A549 treated with dexamethasone at 1 μM for 4 hours (cell line): ENCODE results near the gene SPATA6. TPM values are rescaled to one million over a fixed set of nuclear protein-coding genes. Genes with fewer than 3 reads are reported as not detected.

ENCODE experiments used
- total RNA-seq: library from RNA; stranded (reverse); fragments of 200-300 nt; extraction: Qiagen RNA extraction; gene quantifications from 5 replicates; pipeline ENCODE4 v1.2.3, GENCODE V29; 2022

Gene SPATA6
- total RNA-seq = 1.1 to 2.5 TPM (median 2.1 TPM) in 5 replicates

DNA sequence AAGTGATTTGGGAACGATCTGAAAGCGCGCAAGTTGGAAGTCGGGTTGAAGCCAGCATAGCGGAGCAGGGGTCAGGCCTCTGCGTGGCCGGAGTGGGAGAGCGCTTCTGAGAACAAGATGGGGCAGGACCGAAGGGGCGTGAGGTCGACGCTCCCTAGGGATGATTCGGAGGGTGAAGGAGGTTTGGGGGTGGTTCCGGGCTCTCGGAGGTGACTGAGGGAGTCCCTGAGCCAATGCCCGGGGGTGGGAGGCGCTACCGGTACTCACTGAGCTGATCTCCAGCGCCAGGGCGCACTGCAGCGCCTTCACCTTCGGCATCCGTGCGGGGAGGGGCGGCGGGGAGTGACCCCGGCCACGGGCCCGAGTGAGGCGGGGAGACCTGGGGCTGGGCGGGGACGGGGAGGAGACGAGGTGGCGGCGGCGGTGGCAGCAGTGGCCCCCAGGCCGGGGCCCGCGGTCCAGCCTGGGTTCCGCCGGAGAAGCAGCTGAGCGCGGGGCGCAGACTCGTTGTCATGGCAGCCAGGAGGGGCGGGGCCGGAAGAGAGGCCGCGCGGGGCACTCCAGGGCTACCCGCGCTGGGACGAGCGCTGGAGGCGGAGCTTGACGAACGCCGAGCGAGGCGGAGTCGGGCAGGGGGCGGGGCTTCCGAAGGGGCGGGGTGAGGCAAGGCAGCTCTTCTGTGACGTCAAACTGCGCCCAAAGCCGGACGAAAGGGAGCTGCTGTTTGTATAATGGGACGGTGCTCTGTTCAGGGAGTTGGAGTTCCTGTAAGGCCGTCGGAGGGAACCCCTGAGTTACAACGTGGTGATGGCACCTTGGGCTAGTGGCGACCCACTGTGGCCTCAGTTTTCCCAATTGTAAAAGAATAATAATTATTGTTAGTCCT is at the start of gene SPATA6:
Gene SPATA6 (minus strand): TSS at position 514 of the 886 bp plus-strand sequence. CDS start 196 bp downstream, at position 318.

Other genes starting within 250 kb of the SPATA6 start
- gene SLC5A9, start 249.5 kb downstream of the SPATA6 start, total RNA-seq = 0.03 to 0.07 TPM (median 0.05 TPM) in 3 of 5 replicates, not detected in the others